ENCODE measurements around the gene TIFAB. TPM values are rescaled to one million over a fixed set of nuclear protein-coding genes. Genes with fewer than 3 reads are reported as not detected.

Gene TIFAB
- total RNA-seq, 4 donors from 2014 or later: under 0.01 TPM; not detected in 3

DNA sequence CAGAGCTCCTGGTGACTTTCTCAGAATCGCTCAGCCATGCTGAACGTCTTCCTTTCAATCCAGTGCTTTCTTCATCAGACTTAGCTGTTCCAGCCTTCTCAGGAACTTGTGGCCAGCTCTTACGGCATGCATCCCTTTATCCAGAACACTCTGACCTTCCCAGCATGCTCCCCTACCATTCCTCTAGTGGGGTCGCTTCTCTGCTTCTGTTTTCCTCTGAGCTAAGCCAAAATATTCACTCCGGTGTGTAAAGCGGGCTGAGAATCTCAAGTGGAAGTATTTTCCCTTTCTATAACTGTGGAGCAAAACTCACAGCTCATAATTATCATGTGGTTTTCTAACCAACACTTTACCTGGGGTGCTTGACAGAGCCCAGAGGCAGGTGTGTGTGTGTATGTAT, 11.2 kb downstream of the TIFAB start:
- TF ChIP-seq, protein P1, sequence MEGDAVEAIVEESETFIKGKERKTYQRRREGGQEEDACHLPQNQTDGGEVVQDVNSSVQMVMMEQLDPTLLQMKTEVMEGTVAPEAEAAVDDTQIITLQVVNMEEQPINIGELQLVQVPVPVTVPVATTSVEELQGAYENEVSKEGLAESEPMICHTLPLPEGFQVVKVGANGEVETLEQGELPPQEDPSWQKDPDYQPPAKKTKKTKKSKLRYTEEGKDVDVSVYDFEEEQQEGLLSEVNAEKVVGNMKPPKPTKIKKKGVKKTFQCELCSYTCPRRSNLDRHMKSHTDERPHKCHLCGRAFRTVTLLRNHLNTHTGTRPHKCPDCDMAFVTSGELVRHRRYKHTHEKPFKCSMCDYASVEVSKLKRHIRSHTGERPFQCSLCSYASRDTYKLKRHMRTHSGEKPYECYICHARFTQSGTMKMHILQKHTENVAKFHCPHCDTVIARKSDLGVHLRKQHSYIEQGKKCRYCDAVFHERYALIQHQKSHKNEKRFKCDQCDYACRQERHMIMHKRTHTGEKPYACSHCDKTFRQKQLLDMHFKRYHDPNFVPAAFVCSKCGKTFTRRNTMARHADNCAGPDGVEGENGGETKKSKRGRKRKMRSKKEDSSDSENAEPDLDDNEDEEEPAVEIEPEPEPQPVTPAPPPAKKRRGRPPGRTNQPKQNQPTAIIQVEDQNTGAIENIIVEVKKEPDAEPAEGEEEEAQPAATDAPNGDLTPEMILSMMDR (IDR thresholded peaks at IDR 0.05; ENCODE audit: low read depth): no peak

DNA sequence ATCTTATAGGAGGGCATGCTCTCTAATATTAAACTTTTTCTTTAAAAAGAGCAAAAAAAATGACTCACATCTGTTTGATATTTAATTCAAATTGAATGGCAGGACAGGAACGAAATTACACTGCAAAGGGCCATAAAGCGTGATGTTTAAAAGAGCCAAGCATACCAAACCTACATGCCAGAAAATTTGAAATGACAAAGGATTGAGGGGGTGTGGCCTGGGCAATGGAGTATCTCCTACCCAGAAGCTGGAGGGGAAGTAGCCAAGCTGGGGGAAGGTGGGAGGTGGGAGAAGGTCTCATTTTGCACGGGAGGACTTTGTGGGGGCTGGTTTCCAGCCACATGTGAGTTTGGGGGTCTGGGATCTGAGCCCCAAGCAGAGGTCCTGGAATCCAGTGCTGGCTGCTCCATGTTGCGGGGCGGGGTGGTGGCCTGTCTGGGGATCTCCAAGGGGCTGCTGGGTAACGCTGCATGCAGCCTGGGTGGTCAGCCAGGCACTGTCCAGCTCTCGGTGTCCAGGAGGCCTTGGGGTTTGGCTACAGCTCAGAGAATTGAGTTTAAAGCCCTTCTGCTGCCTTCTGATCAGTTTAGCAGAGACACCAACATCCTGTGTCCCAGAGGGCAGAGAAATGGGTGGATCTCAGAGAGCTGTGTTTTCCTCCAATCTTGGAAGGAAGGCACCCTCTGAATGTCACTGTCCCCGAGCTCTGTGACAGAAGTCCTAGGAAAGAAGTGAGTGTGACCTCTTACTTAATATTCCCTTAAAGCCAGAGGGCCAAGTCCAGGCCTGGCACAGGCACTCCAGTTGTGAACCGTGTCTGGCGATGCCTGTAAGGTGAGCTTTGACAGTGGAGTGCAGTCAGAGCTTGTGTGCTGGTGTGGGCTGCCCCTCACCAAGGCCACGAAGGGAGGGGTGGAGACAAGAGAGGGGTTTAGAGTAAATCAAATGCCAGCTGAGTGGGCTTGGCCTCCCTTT, 12.6 kb downstream of the TIFAB start:
- TF ChIP-seq, protein P1 (IDR thresholded peaks at IDR 0.05; ENCODE audit: low read depth): no peak

- TF ChIP-seq, protein P1 (IDR thresholded peaks at IDR 0.05; ENCODE audit: low read depth): no peak
These were observed 13.4 kb downstream of the TIFAB start for GRCh38 chr5:135438636-135439221.

GRCh38 chr5:135437796-135438560, 14.2 kb downstream of the TIFAB start:
- TF ChIP-seq, protein P1 (IDR thresholded peaks at IDR 0.05; ENCODE audit: low read depth): no peak

- TF ChIP-seq, protein P1 (IDR thresholded peaks at IDR 0.05; ENCODE audit: low read depth): no peak
These were observed 14.7 kb downstream of the TIFAB start for GRCh38 chr5:135437422-135437795.

DNA sequence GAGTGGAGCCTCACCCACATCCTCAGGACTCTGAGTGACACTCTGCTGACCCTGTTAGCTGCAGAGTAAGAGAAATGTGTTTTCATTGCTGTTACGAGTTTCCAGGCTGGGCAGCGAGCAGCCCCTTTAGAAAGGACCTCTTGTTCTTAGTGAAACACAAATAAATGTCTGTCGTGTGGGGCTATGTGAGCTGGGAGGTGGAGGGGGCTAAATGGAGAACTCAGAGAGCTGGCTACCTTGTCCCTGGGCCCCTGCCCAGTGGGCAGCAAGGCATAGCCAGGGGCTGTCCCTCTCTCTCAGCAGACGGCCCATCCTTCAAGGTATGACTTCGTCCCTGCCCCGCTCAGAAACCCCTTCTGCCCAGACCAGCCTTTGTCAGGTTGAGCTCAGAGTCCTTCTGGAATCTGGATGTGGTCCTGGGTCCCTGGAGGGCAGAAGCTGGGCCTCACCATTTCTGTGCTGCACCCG, 15.2 kb downstream of the TIFAB start:
- TF ChIP-seq, protein P1 (IDR thresholded peaks at IDR 0.05; ENCODE audit: low read depth): no peak

Measured in subcutaneous adipose tissue (tissue), 4 donors.